ENCODE measurements around the gene CHST13.

Gene CHST13

GRCh38 chr3:126487151-126487771 is 36.7 kb upstream of the CHST13 start:
- no peak for DNase-seq (ENCODE audit: extremely low read depth in 1 of 2, low read depth in 1 of 2)

- DNase-seq (ENCODE audit: extremely low read depth in 1 of 2, low read depth in 1 of 2): no peak
Observed at GRCh38 chr3:126488185-126488584, 35.8 kb upstream of the CHST13 start.

- DNase-seq (ENCODE audit: extremely low read depth in 1 of 2, low read depth in 1 of 2): no peak
Observed at GRCh38 chr3:126488886-126489569, 34.9 kb upstream of the CHST13 start.

- no peak for DNase-seq (ENCODE audit: extremely low read depth in 1 of 2, low read depth in 1 of 2)
Observed at GRCh38 chr3:126490619-126491018, 33.3 kb upstream of the CHST13 start.

- DNase-seq (ENCODE audit: extremely low read depth in 1 of 2, low read depth in 1 of 2): no peak
Observed at GRCh38 chr3:126491221-126492013, 32.5 kb upstream of the CHST13 start.

- DNase-seq (ENCODE audit: extremely low read depth in 1 of 2, low read depth in 1 of 2): no peak
Observed at GRCh38 chr3:126493051-126493450, 30.9 kb upstream of the CHST13 start.

- DNase-seq (ENCODE audit: extremely low read depth in 1 of 2, low read depth in 1 of 2): no peak
Observed at GRCh38 chr3:126493739-126494138, 30.2 kb upstream of the CHST13 start.

- no peak for DNase-seq (ENCODE audit: extremely low read depth in 1 of 2, low read depth in 1 of 2)
Observed at GRCh38 chr3:126494204-126494969, 29.6 kb upstream of the CHST13 start.

GRCh38 chr3:126494970-126495230 is 29.1 kb upstream of the CHST13 start:
- DNase-seq (ENCODE audit: extremely low read depth in 1 of 2, low read depth in 1 of 2): no peak

- no peak for DNase-seq (ENCODE audit: extremely low read depth in 1 of 2, low read depth in 1 of 2)
Observed at GRCh38 chr3:126495786-126496185, 28.2 kb upstream of the CHST13 start.

- no peak for DNase-seq (ENCODE audit: extremely low read depth in 1 of 2, low read depth in 1 of 2)
Observed at GRCh38 chr3:126496894-126497850, 26.8 kb upstream of the CHST13 start.

- no peak for DNase-seq (ENCODE audit: extremely low read depth in 1 of 2, low read depth in 1 of 2)
Observed at GRCh38 chr3:126497956-126498355, 26.0 kb upstream of the CHST13 start.

- no peak for DNase-seq (ENCODE audit: extremely low read depth in 1 of 2, low read depth in 1 of 2)
Observed at GRCh38 chr3:126498461-126498860, 25.5 kb upstream of the CHST13 start.

- no peak for DNase-seq (ENCODE audit: extremely low read depth in 1 of 2, low read depth in 1 of 2)
Observed at GRCh38 chr3:126498929-126499328, 25.0 kb upstream of the CHST13 start.

GRCh38 chr3:126499401-126499800 is 24.6 kb upstream of the CHST13 start:
- DNase-seq (ENCODE audit: extremely low read depth in 1 of 2, low read depth in 1 of 2): no peak

- no peak for DNase-seq (ENCODE audit: extremely low read depth in 1 of 2, low read depth in 1 of 2)
Observed at GRCh38 chr3:126500016-126500415, 23.9 kb upstream of the CHST13 start.

- no peak for DNase-seq (ENCODE audit: extremely low read depth in 1 of 2, low read depth in 1 of 2)
Observed at GRCh38 chr3:126501054-126501453, 22.9 kb upstream of the CHST13 start.

GRCh38 chr3:126501736-126502135 is 22.2 kb upstream of the CHST13 start:
- DNase-seq (ENCODE audit: extremely low read depth in 1 of 2, low read depth in 1 of 2): no peak

- no peak for DNase-seq (ENCODE audit: extremely low read depth in 1 of 2, low read depth in 1 of 2)
Observed at GRCh38 chr3:126502656-126503055, 21.3 kb upstream of the CHST13 start.

- no peak for DNase-seq (ENCODE audit: extremely low read depth in 1 of 2, low read depth in 1 of 2)
Observed at GRCh38 chr3:126503701-126504100, 20.3 kb upstream of the CHST13 start.

Data from activated CD8-positive, alpha-beta memory T cell treated with anti-CD3 and anti-CD28 coated beads for 1 hour (primary cell).